Measurements from ENCODE around the gene MYO1D. TPM values are rescaled to one million over a fixed set of nuclear protein-coding genes. Genes with fewer than 3 reads are reported as not detected.
A peak's percentile ranks its signal among the peaks of the same experiment; 100 is the strongest.

The MYO1D gene
- total RNA-seq, 1 experiment from 2014 or later: 1.3 TPM

- in situ Hi-C loops (cut with HindIII; ENCODE audit: low pct_unique_long_range_greater_than_20kb, low sequenced_read_pairs): no loop called here
- Histone ChIP-seq H3K27me3 (ENCODE audit: control insufficient read depth, insufficient read depth, low read length) (peaks cover 20% of the 10 kb centered on the region), H3K4me3 (ENCODE audit: low read depth in 2 of 2, low read length in 2 of 2) (peak overlapping the region; percentile 59 to 67), H3K27ac (ENCODE audit: low read length) (no peak overlapping the region), H3K4me1 (ENCODE audit: control insufficient read depth, insufficient read depth, low read length) (peaks cover 3% of the 10 kb centered on the region; the same call in 1 of the 2 replicates), H3K36me3 (ENCODE audit: control insufficient read depth, insufficient read depth, low read length) (no peaks in the 10 kb centered on the region), H3K9me3 (ENCODE audit: control insufficient read depth, insufficient read depth, low read depth, low read length) (no peaks in the 10 kb centered on the region)
- no peak for ATAC-seq
- no peak for DNase-seq (ENCODE audit: low read depth, low spot score)
- no TSS peak for BruUV-seq (replicated peaks)
- no peak for TF ChIP-seq CTCF (IDR thresholded peaks at IDR 0.05)
- POLR2A ChIA-PET: interaction anchor here (0.6 kb wide), 1 partner anchor 11 kb away, joined by 3 read pairs; no protein-coding TSS in a partner anchor
- CTCF ChIA-PET: interaction anchor here (2.3 kb wide), 1 partner anchor 92 kb away, joined by 16 read pairs; no protein-coding TSS in a partner anchor
- intact Hi-C loops (cut with micrococcal nuclease; ENCODE audit: unreplicated experiment): loop anchor here (2.0 kb wide), 1 partner anchor 93 kb away; no protein-coding TSS in a partner anchor
Observed at GRCh38 chr17:32875923-32876416, 954 bp downstream of the MYO1D start.

- peak overlapping the region in 1 of 2 experiments; percentile 59; a peak in 2 of 4 replicates for H3K4me3 ChIP-seq (ENCODE audit: low read depth in 2 of 2, low read length in 2 of 2)
- DNase-seq (ENCODE audit: low read depth, low spot score): no peak
- TF ChIP-seq CTCF (IDR thresholded peaks at IDR 0.05) (no peak), TCF7L2 (IDR thresholded peaks at IDR 0.05; ENCODE audit: low read depth, low read length) (no peak), POLR2AphosphoS5 (IDR thresholded peaks at IDR 0.05; ENCODE audit: low read depth, low read length) (no peak), SIN3A (IDR thresholded peaks at IDR 0.05; ENCODE audit: borderline replicate concordance, insufficient read depth, low read depth, low read length) (no peak), REST (IDR thresholded peaks at IDR 0.05; ENCODE audit: insufficient read depth in 1 of 2, low read depth in 2 of 2, low read length in 1 of 2) (no peak)
- H3K27me3 ChIP-seq (ENCODE audit: control insufficient read depth, insufficient read depth, low read length): peaks cover 24% of the 10 kb centered on the region
- no peaks in the 10 kb centered on the region for H3K9me3 ChIP-seq (ENCODE audit: control insufficient read depth, insufficient read depth, low read depth, low read length)
- H3K36me3 ChIP-seq (ENCODE audit: control insufficient read depth, insufficient read depth, low read length): no peaks in the 10 kb centered on the region
- no TSS peak for BruUV-seq (replicated peaks)
- no peak for ATAC-seq
- intact Hi-C loops (cut with micrococcal nuclease; ENCODE audit: unreplicated experiment) (no loop called here), in situ Hi-C loops (cut with HindIII; ENCODE audit: low pct_unique_long_range_greater_than_20kb, low sequenced_read_pairs) (no loop called here)
- no peak overlapping the region for H3K27ac ChIP-seq (ENCODE audit: low read length)
- peaks cover 3% of the 10 kb centered on the region; the same call in 1 of the 2 replicates for H3K4me1 ChIP-seq (ENCODE audit: control insufficient read depth, insufficient read depth, low read length)
- CTCF ChIA-PET: interaction anchor here (2.3 kb wide), 1 partner anchor 92 kb away, joined by 16 read pairs; no protein-coding TSS in a partner anchor
- POLR2A ChIA-PET: no interaction called here
Observed at GRCh38 chr17:32875230-32875917, 1.6 kb downstream of the MYO1D start.

Data from Panc1 (cell line).